Measurements from ENCODE around the gene PKHD1.

DNA sequence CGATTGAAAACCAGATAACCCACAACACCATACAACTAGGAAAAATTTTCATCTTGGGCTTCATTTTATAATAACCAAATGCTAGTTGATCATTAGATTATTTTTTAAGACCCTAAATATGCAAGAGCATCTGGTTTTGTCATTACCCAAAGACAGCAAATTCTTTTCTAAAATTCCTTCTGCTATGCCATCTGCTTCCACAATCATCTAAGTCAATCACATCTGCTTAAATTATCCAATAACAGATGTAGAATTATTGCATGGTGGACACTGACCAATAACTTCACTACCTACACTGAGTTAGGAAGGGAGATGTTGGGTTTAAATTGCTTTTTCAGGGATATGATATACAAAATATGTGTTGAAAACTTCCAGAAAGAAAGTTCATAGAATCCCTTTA is 41.9 kb downstream of the PKHD1 start:
- TF ChIP-seq EP300 (IDR thresholded peaks at IDR 0.05) (no peak), POLR2A (IDR thresholded peaks at IDR 0.05) (no peak)
- TF ChIP-seq, protein P1, sequence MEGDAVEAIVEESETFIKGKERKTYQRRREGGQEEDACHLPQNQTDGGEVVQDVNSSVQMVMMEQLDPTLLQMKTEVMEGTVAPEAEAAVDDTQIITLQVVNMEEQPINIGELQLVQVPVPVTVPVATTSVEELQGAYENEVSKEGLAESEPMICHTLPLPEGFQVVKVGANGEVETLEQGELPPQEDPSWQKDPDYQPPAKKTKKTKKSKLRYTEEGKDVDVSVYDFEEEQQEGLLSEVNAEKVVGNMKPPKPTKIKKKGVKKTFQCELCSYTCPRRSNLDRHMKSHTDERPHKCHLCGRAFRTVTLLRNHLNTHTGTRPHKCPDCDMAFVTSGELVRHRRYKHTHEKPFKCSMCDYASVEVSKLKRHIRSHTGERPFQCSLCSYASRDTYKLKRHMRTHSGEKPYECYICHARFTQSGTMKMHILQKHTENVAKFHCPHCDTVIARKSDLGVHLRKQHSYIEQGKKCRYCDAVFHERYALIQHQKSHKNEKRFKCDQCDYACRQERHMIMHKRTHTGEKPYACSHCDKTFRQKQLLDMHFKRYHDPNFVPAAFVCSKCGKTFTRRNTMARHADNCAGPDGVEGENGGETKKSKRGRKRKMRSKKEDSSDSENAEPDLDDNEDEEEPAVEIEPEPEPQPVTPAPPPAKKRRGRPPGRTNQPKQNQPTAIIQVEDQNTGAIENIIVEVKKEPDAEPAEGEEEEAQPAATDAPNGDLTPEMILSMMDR (IDR thresholded peaks at IDR 0.05): no peak
